Measurements from ENCODE around the gene EVC2.

- TF ChIP-seq REST (IDR thresholded peaks at IDR 0.05; ENCODE audit: borderline replicate concordance in 1 of 2, low read depth in 1 of 2, low read length in 2 of 2) (no peak), SRSF1 (optimal IDR thresholded peaks at IDR 0.05; ENCODE audit: low read depth, low read length) (no peak), GFI1 (CRISPR knock-in tag; IDR thresholded peaks at IDR 0.05; ENCODE audit: borderline replicate concordance) (no peak)
These were observed 23.8 kb upstream of the EVC2 start for GRCh38 chr4:5732158-5732557.
